HepG2 (cell line): ENCODE results near the gene RYR2. TPM values are rescaled to one million over a fixed set of nuclear protein-coding genes. Genes with fewer than 3 reads are reported as not detected.

Experiments used
- ATAC-seq: fragments of 200-7000 bp; cut with Tn5 transposase; 3 replicates; pipeline ENCODE4 v1.9.1; 2020; ENCODE audit warnings: mild to moderate bottlenecking, moderate library complexity
- BruUV-seq: library from RNA; stranded (reverse); fragments of 400-500 nt; replicated peaks from 2 replicates; lab custom pipeline; 2021; lab: Mats Ljungman, UMichigan
- CTCF ChIA-PET: fragments of 300-600 bp; formaldehyde crosslinking; extraction: SDS; loops from one replicate; lab custom pipeline; 2021; ENCODE audit warnings: low total read pairs, inconsistent platforms, low intra/inter-chr PET ratio; lab: Yijun Ruan, JAX
- POLR2A ChIA-PET: fragments of 350-600 bp; sonication (Branson Sonifier 250); formaldehyde crosslinking; loops from one replicate; lab custom pipeline; 2020; ENCODE audit warnings: antibody characterized with exemption, inconsistent platforms; lab: Yijun Ruan, JAX
- DNase-seq: peaks from one replicate; pipeline ENCODE4 v3.0.0-alpha.2; 2015; ENCODE audit warnings: low spot score
- FAIRE-seq: peaks from 3 replicates; lab custom pipeline; 2011; peaks lifted over from hg19 to GRCh38; lab: Jason Lieb, UNC
- H2AFZ ChIP-seq: one replicate; pipeline ENCODE4 v1.6.1; 2011; ENCODE audit warnings: low read length, inconsistent platforms
- H3K27ac ChIP-seq: fragments of 300-600 bp; 3 replicates; pipeline ENCODE4 v1.8.0; 2011; ENCODE audit warnings: mixed run types, mild to moderate bottlenecking, mixed read lengths, low read length, inconsistent platforms; ENCODE audit not compliant: insufficient read depth; ENCODE audit errors: extremely low read length
- H3K27me3 ChIP-seq, 2 experiments: fragments of 200-600 bp in 1 of 2; 2 replicates in 1 of 2; 3 replicates in 1 of 2; pipeline versions ENCODE4 v1.6.0 to v1.8.0; 2011; ENCODE audit warnings: low read length in 2 of 2, mild to moderate bottlenecking in 2 of 2, moderate library complexity in 2 of 2, inconsistent platforms in 1 of 2; ENCODE audit not compliant: insufficient read depth in 2 of 2, control insufficient read depth in 1 of 2
- H3K36me3 ChIP-seq, 2 experiments: fragments of 200-600 bp in 1 of 2; replicated peaks in 1 of 2; 2 replicates in 1 of 2; 3 replicates in 1 of 2; pipeline versions ENCODE4 v1.5.1 to v1.8.0; 2011; ENCODE audit warnings: low read length in 2 of 2, inconsistent platforms in 1 of 2; ENCODE audit not compliant: insufficient read depth in 2 of 2, control insufficient read depth in 1 of 2
- H3K4me1 ChIP-seq: 2 replicates; pipeline ENCODE4 v1.5.1; 2012; ENCODE audit warnings: low read length, inconsistent platforms; ENCODE audit not compliant: insufficient read depth
- H3K4me2 ChIP-seq: 2 replicates; pipeline ENCODE4 v1.6.0; 2011; ENCODE audit warnings: low read depth, low read length, inconsistent platforms
- H3K4me3 ChIP-seq, 3 experiments: fragments of 200-600 bp in 1 of 3; sonication (generic), shearing (Covaris generic) in 1 of 3; replicated peaks in 1 of 3; 2 replicates each; pipeline ENCODE4 v1.5.1; 2011 to 2016; ENCODE audit warnings: low read length in 3 of 3, inconsistent platforms in 2 of 3, low read depth in 2 of 3, mild to moderate bottlenecking in 2 of 3, control low read depth in 1 of 3, mixed read lengths in 1 of 3; ENCODE audit not compliant: insufficient read depth in 1 of 3
- H3K79me2 ChIP-seq: one replicate; pipeline ENCODE4 v1.6.1; 2011; ENCODE audit warnings: low read length, inconsistent platforms; ENCODE audit not compliant: insufficient read depth
- H3K9ac ChIP-seq: 2 replicates; pipeline ENCODE4 v1.6.0; 2011; ENCODE audit warnings: mild to moderate bottlenecking, low read depth, low read length, inconsistent platforms; ENCODE audit not compliant: insufficient read depth
- H3K9me3 ChIP-seq: 2 replicates; pipeline ENCODE4 v1.5.1; 2012; ENCODE audit warnings: mild to moderate bottlenecking, low read length
- H4K20me1 ChIP-seq: 2 replicates; pipeline ENCODE4 v1.6.0; 2011; ENCODE audit warnings: inconsistent platforms, mild to moderate bottlenecking, low read length, moderate library complexity; ENCODE audit not compliant: insufficient read depth
- FOXC1 ChIP-seq: sonication (generic); formaldehyde crosslinking; IDR thresholded peaks from 2 replicates; pipeline ENCODE4 v1.8.0; 2022; ENCODE audit warnings: mild to moderate bottlenecking, missing genetic modification reagents, borderline replicate concordance
- MYNN ChIP-seq: sonication (generic); formaldehyde crosslinking; IDR thresholded peaks from 2 replicates; pipeline ENCODE4 v1.4.0; 2020; ENCODE audit warnings: mild to moderate bottlenecking, low read depth, missing genetic modification reagents
- NCOA2 ChIP-seq: sonication (generic); formaldehyde crosslinking; IDR thresholded peaks from 2 replicates; pipeline ENCODE4 v1.8.0; 2022; ENCODE audit warnings: inconsistent platforms
- NFYB ChIP-seq: sonication (generic); formaldehyde crosslinking; IDR thresholded peaks from 2 replicates; pipeline ENCODE4 v1.4.0; 2020; ENCODE audit warnings: missing genetic modification reagents
- POGK ChIP-seq: sonication (generic); formaldehyde crosslinking; conservative IDR thresholded peaks from 2 replicates; pipeline ENCODE4 v1.8.0; 2022; ENCODE audit warnings: mild to moderate bottlenecking, moderate library complexity, missing genetic modification reagents
- PRPF4 ChIP-seq: fragments of 200-400 bp; formaldehyde crosslinking; IDR thresholded peaks from 2 replicates; pipeline ENCODE4 v1.6.1; 2016; ENCODE audit warnings: low read length, low read depth; ENCODE audit not compliant: poor library complexity, severe bottlenecking
- YY1 ChIP-seq: IDR thresholded peaks from 2 replicates; pipeline ENCODE4 v1.6.1; 2011; ENCODE audit warnings: low read length, low read depth, moderate library complexity, mild to moderate bottlenecking; ENCODE audit not compliant: insufficient read depth, insufficient replicate concordance
- ZKSCAN5 ChIP-seq: sonication (generic); formaldehyde crosslinking; IDR thresholded peaks from 2 replicates; pipeline ENCODE4 v1.5.1; 2020; ENCODE audit warnings: mild to moderate bottlenecking, missing genetic modification reagents
- ZNF101 ChIP-seq: sonication (generic); formaldehyde crosslinking; IDR thresholded peaks from 2 replicates; pipeline ENCODE4 v1.4.0; 2020; ENCODE audit warnings: mild to moderate bottlenecking, low read depth, missing genetic modification reagents, borderline replicate concordance
- ZNF883 ChIP-seq: sonication (generic); formaldehyde crosslinking; IDR thresholded peaks from 2 replicates; pipeline ENCODE4 v1.5.1; 2020; ENCODE audit warnings: mild to moderate bottlenecking, missing genetic modification reagents; ENCODE audit errors: not compliant biosample characterization
- in situ Hi-C: cut with HindIII; loops from 2 replicates; pipeline ENCODE4 v1.10.0; 2017; ENCODE audit warnings: low pct_unique_long_range_greater_than_20kb; ENCODE audit not compliant: extremely low pct_ligation_motif_present
- intact Hi-C: fragments of 100-400 bp; cut with micrococcal nuclease; formaldehyde crosslinking; loops from one replicate; pipeline ENCODE4 v1.10.0; 2022; ENCODE audit not compliant: unreplicated experiment
- polyA plus RNA-seq, 8 experiments: library from polyadenylated mRNA; depleted of rRNA in 3 of 8; stranded (reverse) in 7 of 8; unstranded in 1 of 8; fragments of >200 nt; fragmentation: Illumina TruSeq in 4 of 8; extraction: Trizol in 4 of 8; gene quantifications; 2 replicates each; pipeline versions ENCODE4 v1.2.1 to v1.2.3, GENCODE V29; 2011 to 2016; ENCODE audit warnings: low read depth in 4 of 8, missing spikeins in 1 of 8, mixed read lengths in 1 of 8; ENCODE audit not compliant: insufficient read depth in 1 of 8
- total RNA-seq, 5 experiments: library from RNA; depleted of rRNA; stranded (reverse); fragments of >200 nt; fragmentation: Illumina TruSeq; extraction: Trizol; gene quantifications; 2 replicates each; pipeline ENCODE4 v1.2.3, GENCODE V29; 2016; ENCODE audit warnings: low read depth in 1 of 5
- TF ChIP-seq, protein P1 (sequence below): sonication (generic); formaldehyde crosslinking; IDR thresholded peaks from 2 replicates; pipeline ENCODE4 v1.4.0; 2020; ENCODE audit warnings: missing genetic modification reagents, borderline replicate concordance

RYR2 gene
- total and polyA plus RNA-seq, 2 of the 13 experiments (the other 11 are each of a cell fraction or from before 2014, with no cell fraction given), result not detected

GRCh38 chr1:237737448-237737847 lies 695.5 kb downstream of the RYR2 start:
- no peak for ATAC-seq
- Histone ChIP-seq H3K4me1 (no peaks in the 10 kb centered on the region), H3K4me3 (no peak overlapping the region), H3K27ac (no peak overlapping the region), H3K9ac (no peak overlapping the region), H3K27me3 (no peaks in the 10 kb centered on the region; a peak in 1 of 5 replicates), H2AFZ (no peak overlapping the region), H3K4me2 (no peak overlapping the region), H4K20me1 (no peaks in the 10 kb centered on the region), H3K79me2 (no peaks in the 10 kb centered on the region), H3K9me3 (no peaks in the 10 kb centered on the region), H3K36me3 (no peaks in the 10 kb centered on the region)
- no TSS peak for BruUV-seq
- POLR2A ChIA-PET, result no interaction called here
- FAIRE-seq, result no peak
- no peak for DNase-seq
- in situ Hi-C loops, result no loop called here
- CTCF ChIA-PET, result no interaction called here
- intact Hi-C loops, result no loop called here
- TF ChIP-seq YY1 (no peak), MYNN (CRISPR knock-in tag) (no peak), ZKSCAN5 (CRISPR knock-in tag) (no peak), ZNF101 (CRISPR knock-in tag) (no peak), ZNF883 (CRISPR knock-in tag) (no peak), NFYB (CRISPR knock-in tag) (no peak), NCOA2 (CRISPR knock-in tag) (no peak), FOXC1 (no peak), POGK (CRISPR knock-in tag) (no peak), PRPF4 (no peak)
- TF ChIP-seq, protein P1, sequence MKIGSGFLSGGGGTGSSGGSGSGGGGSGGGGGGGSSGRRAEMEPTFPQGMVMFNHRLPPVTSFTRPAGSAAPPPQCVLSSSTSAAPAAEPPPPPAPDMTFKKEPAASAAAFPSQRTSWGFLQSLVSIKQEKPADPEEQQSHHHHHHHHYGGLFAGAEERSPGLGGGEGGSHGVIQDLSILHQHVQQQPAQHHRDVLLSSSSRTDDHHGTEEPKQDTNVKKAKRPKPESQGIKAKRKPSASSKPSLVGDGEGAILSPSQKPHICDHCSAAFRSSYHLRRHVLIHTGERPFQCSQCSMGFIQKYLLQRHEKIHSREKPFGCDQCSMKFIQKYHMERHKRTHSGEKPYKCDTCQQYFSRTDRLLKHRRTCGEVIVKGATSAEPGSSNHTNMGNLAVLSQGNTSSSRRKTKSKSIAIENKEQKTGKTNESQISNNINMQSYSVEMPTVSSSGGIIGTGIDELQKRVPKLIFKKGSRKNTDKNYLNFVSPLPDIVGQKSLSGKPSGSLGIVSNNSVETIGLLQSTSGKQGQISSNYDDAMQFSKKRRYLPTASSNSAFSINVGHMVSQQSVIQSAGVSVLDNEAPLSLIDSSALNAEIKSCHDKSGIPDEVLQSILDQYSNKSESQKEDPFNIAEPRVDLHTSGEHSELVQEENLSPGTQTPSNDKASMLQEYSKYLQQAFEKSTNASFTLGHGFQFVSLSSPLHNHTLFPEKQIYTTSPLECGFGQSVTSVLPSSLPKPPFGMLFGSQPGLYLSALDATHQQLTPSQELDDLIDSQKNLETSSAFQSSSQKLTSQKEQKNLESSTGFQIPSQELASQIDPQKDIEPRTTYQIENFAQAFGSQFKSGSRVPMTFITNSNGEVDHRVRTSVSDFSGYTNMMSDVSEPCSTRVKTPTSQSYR (CRISPR knock-in tag), result no peak
- TF ChIP-seq, all 625 proteins: peak for 0
